Keratinocyte (primary cell): ENCODE data around the gene REG4. TPM values are rescaled to one million over a fixed set of nuclear protein-coding genes. Genes with fewer than 3 reads are reported as not detected.

ENCODE experiments used
- DNase-seq: peaks from one replicate; pipeline ENCODE4 v3.0.0-alpha.2; 2011; ENCODE audit warnings: low read depth, missing footprints, low spot score
- FAIRE-seq: peaks from 2 replicates; lab custom pipeline; 2011; peaks lifted over from hg19 to GRCh38; lab: Jason Lieb, UNC
- H2AFZ ChIP-seq: 2 replicates; pipeline ENCODE4 v1.6.0; 2012; ENCODE audit warnings: low read length, control low read depth, inconsistent platforms; ENCODE audit not compliant: control insufficient read depth
- H3K27ac ChIP-seq: 2 replicates; pipeline ENCODE4 v1.5.1; 2011; ENCODE audit warnings: low read length; ENCODE audit not compliant: control insufficient read depth, insufficient read depth
- H3K27me3 ChIP-seq: 3 replicates; pipeline ENCODE4 v1.6.0; 2011; ENCODE audit warnings: low read length; ENCODE audit not compliant: control insufficient read depth, insufficient read depth; ENCODE audit errors: extremely low read depth
- H3K36me3 ChIP-seq, 2 experiments: 2 replicates in 1 of 2; 3 replicates in 1 of 2; pipeline ENCODE4 v1.5.1; 2011; ENCODE audit warnings: low read length in 2 of 2, mild to moderate bottlenecking in 1 of 2; ENCODE audit not compliant: control insufficient read depth in 2 of 2, insufficient read depth in 2 of 2; ENCODE audit errors: extremely low read depth in 1 of 2
- H3K4me1 ChIP-seq: 3 replicates; pipeline ENCODE4 v1.5.1; 2011; ENCODE audit warnings: low read length; ENCODE audit not compliant: control insufficient read depth, insufficient read depth; ENCODE audit errors: extremely low read depth
- H3K4me2 ChIP-seq: 3 replicates; pipeline ENCODE4 v1.6.0; 2011; ENCODE audit warnings: low read depth, low read length; ENCODE audit not compliant: control insufficient read depth, insufficient read depth; ENCODE audit errors: extremely low read depth
- H3K4me3 ChIP-seq, 3 experiments: fragments of 200-600 bp in 1 of 3; sonication (generic) in 1 of 3; 2 replicates in 2 of 3; 3 replicates in 1 of 3; pipeline ENCODE4 v1.5.1; 2011 to 2016; ENCODE audit warnings: low read length in 3 of 3, mild to moderate bottlenecking in 3 of 3, control low read depth in 2 of 3, inconsistent platforms in 1 of 3, low read depth in 1 of 3, mixed read lengths in 1 of 3, mixed run types in 1 of 3, moderate library complexity in 1 of 3; ENCODE audit not compliant: control insufficient read depth in 2 of 3, insufficient read depth in 2 of 3; ENCODE audit errors: extremely low read depth in 1 of 3
- H3K79me2 ChIP-seq: 2 replicates; pipeline ENCODE4 v1.6.0; 2012; ENCODE audit warnings: low read length; ENCODE audit not compliant: control insufficient read depth, insufficient read depth
- H3K9ac ChIP-seq: 3 replicates; pipeline ENCODE4 v1.6.0; 2011; ENCODE audit warnings: low read length; ENCODE audit not compliant: control insufficient read depth, insufficient read depth; ENCODE audit errors: extremely low read depth
- H3K9me1 ChIP-seq: 3 replicates; pipeline ENCODE4 v1.6.0; 2011; ENCODE audit warnings: low read length; ENCODE audit not compliant: control insufficient read depth, insufficient read depth; ENCODE audit errors: extremely low read depth
- H3K9me3 ChIP-seq: 2 replicates; pipeline ENCODE4 v1.5.1; 2012; ENCODE audit warnings: low read depth, low read length; ENCODE audit not compliant: control insufficient read depth
- H4K20me1 ChIP-seq: 3 replicates; pipeline ENCODE4 v1.6.0; 2011; ENCODE audit warnings: low read length; ENCODE audit not compliant: control insufficient read depth, insufficient read depth; ENCODE audit errors: extremely low read depth
- CTCF ChIP-seq, 3 experiments: IDR thresholded peaks in 1 of 3; conservative IDR thresholded peaks in 1 of 3; optimal IDR thresholded peaks in 1 of 3; 2 replicates in 2 of 3; 3 replicates in 1 of 3; pipeline versions ENCODE3 to v1.5.1; 2011; ENCODE audit warnings: low read length in 3 of 3, mild to moderate bottlenecking in 3 of 3, moderate library complexity in 2 of 3, control low read depth in 1 of 3, inconsistent platforms in 1 of 3; ENCODE audit not compliant: insufficient read depth in 2 of 3; ENCODE audit errors: extremely low read depth in 1 of 3
- EZH2 ChIP-seq: IDR thresholded peaks from one replicate; pipeline ENCODE4 v1.6.1; 2012; ENCODE audit warnings: inconsistent platforms, mild to moderate bottlenecking, low read length, moderate library complexity
- dilution Hi-C: fragments of 300-500 bp; cut with MboI; formaldehyde crosslinking; loops from one replicate; pipeline ENCODE4 v1.7.0; 2020; ENCODE audit warnings: low sequenced_read_pairs; ENCODE audit not compliant: extremely low pct_ligation_motif_present
- polyA plus RNA-seq, 5 experiments: library from polyadenylated mRNA; depleted of rRNA in 3 of 5; stranded (reverse) in 3 of 5; stranded (forward) in 1 of 5; unstranded in 1 of 5; fragments of >200 nt; gene quantifications; 1 replicate in 1 of 5; 2 replicates in 3 of 5; 3 replicates in 1 of 5; pipeline versions ENCODE4 v1.2.1 to v1.2.3, GENCODE V29; 2011 to 2012; ENCODE audit warnings: missing spikeins in 2 of 5, low read depth in 1 of 5, low replicate concordance in 1 of 5

The REG4 gene
- polyA plus RNA-seq, 1 donor (not counting 4 experiments of a cell fraction or from before 2014, with no cell fraction given) = not detected

GRCh38 chr1:119779869-119780356, 31.3 kb downstream of the REG4 start:
- H3K9me1 ChIP-seq = no peaks in the 10 kb centered on the region
- H2AFZ ChIP-seq = peak overlapping the region; percentile 78
- peaks cover 11% of the 10 kb centered on the region for H3K4me1 ChIP-seq
- no peak for TF ChIP-seq EZH2
- TF ChIP-seq CTCF (optimal IDR thresholded peaks at IDR 0.05 in 1 of 3, IDR thresholded peaks at IDR 0.05 in 1 of 3, conservative IDR thresholded peaks at IDR 0.05 in 1 of 3; ENCODE audit: extremely low read depth in 1 of 3, insufficient read depth in 2 of 3, low read length in 3 of 3) = no peak
- H3K36me3 ChIP-seq = no peaks in the 10 kb centered on the region
- H3K9ac ChIP-seq = no peak overlapping the region
- dilution Hi-C loops = no loop called here
- H4K20me1 ChIP-seq = no peaks in the 10 kb centered on the region
- no peak overlapping the region for H3K27ac ChIP-seq
- H3K4me2 ChIP-seq = peak overlapping the region; percentile 39
- DNase-seq (no peak), FAIRE-seq (peak; percentile 39)
- no peaks in the 10 kb centered on the region for H3K9me3 ChIP-seq
- no peak overlapping the region for H3K4me3 ChIP-seq
- H3K79me2 ChIP-seq = no peaks in the 10 kb centered on the region
- no peaks in the 10 kb centered on the region for H3K27me3 ChIP-seq

GRCh38 chr1:119778886-119779560, 32.2 kb downstream of the REG4 start:
- FAIRE-seq = no peak
- H4K20me1 ChIP-seq = no peaks in the 10 kb centered on the region
- no peaks in the 10 kb centered on the region for H3K27me3 ChIP-seq
- H3K4me2 ChIP-seq = no peak overlapping the region
- H2AFZ ChIP-seq = no peak overlapping the region
- no peak overlapping the region for H3K4me3 ChIP-seq
- H3K4me1 ChIP-seq = peaks cover 12% of the 10 kb centered on the region
- H3K36me3 ChIP-seq = no peaks in the 10 kb centered on the region
- dilution Hi-C loops = no loop called here
- H3K79me2 ChIP-seq = no peaks in the 10 kb centered on the region
- TF ChIP-seq EZH2 = no peak
- no peak for TF ChIP-seq CTCF (optimal IDR thresholded peaks at IDR 0.05 in 1 of 3, IDR thresholded peaks at IDR 0.05 in 1 of 3, conservative IDR thresholded peaks at IDR 0.05 in 1 of 3; ENCODE audit: extremely low read depth in 1 of 3, insufficient read depth in 2 of 3, low read length in 3 of 3)
- H3K9me1 ChIP-seq = no peaks in the 10 kb centered on the region
- no peak for DNase-seq
- no peak overlapping the region for H3K27ac ChIP-seq
- no peak overlapping the region for H3K9ac ChIP-seq
- H3K9me3 ChIP-seq = no peaks in the 10 kb centered on the region
